ENCODE results near the gene SPATA17. TPM values are rescaled to one million over a fixed set of nuclear protein-coding genes. Genes with fewer than 3 reads are reported as not detected.
"Not testable (repeated sequence)": the region's sequence is repeated elsewhere in the genome, so short reads cannot be mapped to it uniquely, and the experiment has no call there.

SPATA17 gene
- total and polyA plus RNA-seq, 10 of the 15 experiments (the other 5 are each of a cell fraction or from before 2014, with no cell fraction given): 0.08 to 0.27 (median 0.11) TPM; not detected in 6

DNA sequence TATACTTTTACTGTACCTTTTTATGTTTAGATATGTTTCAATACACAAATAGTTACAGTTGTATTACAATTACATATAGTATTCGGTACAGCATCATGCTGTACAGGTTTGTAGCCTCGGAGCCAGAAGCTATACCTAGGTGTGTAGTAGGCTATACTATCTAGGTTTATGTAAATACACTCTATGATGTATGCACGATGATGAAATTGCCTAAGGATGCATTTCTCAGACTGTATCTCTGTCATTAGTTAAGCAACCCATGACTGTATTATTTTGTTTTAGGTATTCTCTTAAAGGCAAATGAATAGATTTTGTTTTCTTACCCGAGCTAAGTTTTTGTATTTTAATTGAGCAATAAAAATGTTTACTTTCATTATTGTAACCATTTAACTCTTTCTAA lies 56.4 kb downstream of the SPATA17 start (continued):
- TF ChIP-seq, protein P1, sequence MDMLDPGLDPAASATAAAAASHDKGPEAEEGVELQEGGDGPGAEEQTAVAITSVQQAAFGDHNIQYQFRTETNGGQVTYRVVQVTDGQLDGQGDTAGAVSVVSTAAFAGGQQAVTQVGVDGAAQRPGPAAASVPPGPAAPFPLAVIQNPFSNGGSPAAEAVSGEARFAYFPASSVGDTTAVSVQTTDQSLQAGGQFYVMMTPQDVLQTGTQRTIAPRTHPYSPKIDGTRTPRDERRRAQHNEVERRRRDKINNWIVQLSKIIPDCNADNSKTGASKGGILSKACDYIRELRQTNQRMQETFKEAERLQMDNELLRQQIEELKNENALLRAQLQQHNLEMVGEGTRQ (IDR thresholded peaks at IDR 0.05; ENCODE audit: borderline replicate concordance, low read depth, low read length): no peak
- no peak for TF ChIP-seq JUND (IDR thresholded peaks at IDR 0.05; ENCODE audit: low read depth, low read length)

DNA sequence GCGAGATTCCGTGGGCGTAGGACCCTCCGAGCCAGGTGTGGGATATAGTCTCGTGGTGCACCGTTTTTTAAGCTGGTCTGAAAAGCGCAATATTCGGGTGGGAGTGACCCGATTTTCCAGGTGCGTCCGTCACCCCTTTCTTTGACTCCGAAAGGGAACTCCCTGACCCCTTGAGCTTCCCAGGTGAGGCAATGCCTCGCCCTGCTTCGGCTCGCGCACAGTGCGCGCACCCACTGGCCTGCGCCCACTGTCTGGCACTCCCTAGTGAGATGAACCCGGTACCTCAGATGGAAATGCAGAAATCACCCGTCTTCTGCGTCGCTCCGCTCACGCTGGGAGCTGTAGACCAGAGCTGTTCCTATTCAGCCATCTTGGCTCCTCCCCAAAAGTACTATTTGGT lies 65.0 kb downstream of the SPATA17 start:
- POLR2A ChIA-PET; RAD21 ChIA-PET (ENCODE audit: unreplicated experiment); H3K9ac ChIP-seq (ENCODE audit: control insufficient read depth, insufficient read depth, low read length); H3K79me2 ChIP-seq (ENCODE audit: control insufficient read depth, insufficient read depth, low read length); H3K4me3 ChIP-seq; in situ Hi-C loops (cut with MboI); intact Hi-C loops (cut with micrococcal nuclease; ENCODE audit: unreplicated experiment); H3K4me1 ChIP-seq (ENCODE audit: control insufficient read depth, insufficient read depth, low read length); FAIRE-seq; H3K4me2 ChIP-seq (ENCODE audit: control insufficient read depth, insufficient read depth); SMC1A ChIA-PET (ENCODE audit: uncharacterized antibody, unreplicated experiment); H2AFZ ChIP-seq (ENCODE audit: control insufficient read depth, low read depth, low read length); DNase-seq (ENCODE audit: low read depth, low spot score); ATAC-seq; H3K27ac ChIP-seq (ENCODE audit: control insufficient read depth, insufficient read depth); H4K20me1 ChIP-seq (ENCODE audit: control insufficient read depth, insufficient read depth); H3K9me3 ChIP-seq (replicated peaks; ENCODE audit: control insufficient read depth, insufficient read depth, low read length); H3K27me3 ChIP-seq (replicated peaks in 1 of 2; ENCODE audit: control insufficient read depth in 2 of 2, insufficient read depth in 2 of 2, low read length in 1 of 2); CTCF ChIA-PET; BruUV-seq (replicated peaks); H3K36me3 ChIP-seq (ENCODE audit: control insufficient read depth in 2 of 2, insufficient read depth in 2 of 2, low read length in 1 of 2): not testable (repeated sequence)
- 74% methylated on average over 18 of the region's 25 CpGs for WGBS (ENCODE audit: insufficient coverage, insufficient replicate concordance, low lambda C conversion rate, missing lambda C conversion rate)

DNA sequence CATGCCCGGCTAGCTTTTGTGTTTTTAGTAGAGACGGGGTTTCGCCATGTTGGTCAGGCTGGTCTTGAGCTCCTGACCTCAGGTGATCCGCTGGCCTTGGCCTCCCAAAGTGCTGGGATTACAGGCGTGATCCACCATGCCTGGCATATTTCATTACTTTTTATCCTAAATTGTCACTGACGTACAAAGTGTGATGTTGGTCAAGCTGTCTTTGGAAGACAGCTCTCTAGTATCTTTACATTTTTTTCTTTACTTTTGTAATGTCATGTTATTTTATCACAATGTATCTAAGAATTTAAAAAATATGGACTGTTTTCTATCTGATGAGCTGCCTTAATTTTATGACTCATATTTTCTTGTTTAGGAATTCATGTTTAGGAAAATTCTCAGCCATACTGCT lies 72.2 kb downstream of the SPATA17 start:
- Histone ChIP-seq H4K20me1 (ENCODE audit: control insufficient read depth, insufficient read depth) (no peaks in the 10 kb centered on the region), H3K9ac (ENCODE audit: control insufficient read depth, insufficient read depth, low read length) (no peak overlapping the region), H3K79me2 (ENCODE audit: control insufficient read depth, insufficient read depth, low read length) (no peaks in the 10 kb centered on the region), H3K27ac (ENCODE audit: control insufficient read depth, insufficient read depth) (no peak overlapping the region), H3K27me3 (replicated peaks in 1 of 2; ENCODE audit: control insufficient read depth in 2 of 2, insufficient read depth in 2 of 2, low read length in 1 of 2) (no peaks in the 10 kb centered on the region), H3K36me3 (ENCODE audit: control insufficient read depth in 2 of 2, insufficient read depth in 2 of 2, low read length in 1 of 2) (no peaks in the 10 kb centered on the region), H3K4me1 (ENCODE audit: control insufficient read depth, insufficient read depth, low read length) (no peaks in the 10 kb centered on the region), H3K9me3 (replicated peaks; ENCODE audit: control insufficient read depth, insufficient read depth, low read length) (no peaks in the 10 kb centered on the region), H3K4me2 (ENCODE audit: control insufficient read depth, insufficient read depth) (no peak overlapping the region), H2AFZ (ENCODE audit: control insufficient read depth, low read depth, low read length) (no peak overlapping the region), H3K4me3 (no peak overlapping the region)
- no peak for FAIRE-seq
- ChIA-PET POLR2A (no interaction called here), RAD21 (ENCODE audit: unreplicated experiment) (no interaction called here), SMC1A (ENCODE audit: uncharacterized antibody, unreplicated experiment) (interaction anchor here (0.7 kb wide), 1 partner anchor 346 kb away, joined by 3 read pairs; no protein-coding TSS in a partner anchor), CTCF (interaction anchor here (1.4 kb wide), 1 partner anchor 15 kb away, joined by 4 read pairs; no protein-coding TSS in a partner anchor)
- WGBS (ENCODE audit: insufficient coverage, insufficient replicate concordance, low lambda C conversion rate, missing lambda C conversion rate): 54% methylated on average over 6 of the region's 6 CpGs
- no TSS peak for BruUV-seq (replicated peaks)
- intact Hi-C loops (cut with micrococcal nuclease; ENCODE audit: unreplicated experiment) (no loop called here), in situ Hi-C loops (cut with MboI) (no loop called here)
- ATAC-seq: no peak
- TF ChIP-seq PAX5 (IDR thresholded peaks at IDR 0.05; ENCODE audit: borderline replicate concordance, low read depth, low read length): no peak
- DNase-seq (ENCODE audit: low read depth, low spot score): no peak

Measured in GM12878 (cell line).